ENCODE measurements around the gene SNRNP200. TPM values are rescaled to one million over a fixed set of nuclear protein-coding genes. Genes with fewer than 3 reads are reported as not detected.

SNRNP200 gene
- total RNA-seq (10 to 100 TPM; 55.9 to 75.2 TPM), polyA plus RNA-seq (10 to 100 TPM; 28.1 to 39.1 TPM)

DNA sequence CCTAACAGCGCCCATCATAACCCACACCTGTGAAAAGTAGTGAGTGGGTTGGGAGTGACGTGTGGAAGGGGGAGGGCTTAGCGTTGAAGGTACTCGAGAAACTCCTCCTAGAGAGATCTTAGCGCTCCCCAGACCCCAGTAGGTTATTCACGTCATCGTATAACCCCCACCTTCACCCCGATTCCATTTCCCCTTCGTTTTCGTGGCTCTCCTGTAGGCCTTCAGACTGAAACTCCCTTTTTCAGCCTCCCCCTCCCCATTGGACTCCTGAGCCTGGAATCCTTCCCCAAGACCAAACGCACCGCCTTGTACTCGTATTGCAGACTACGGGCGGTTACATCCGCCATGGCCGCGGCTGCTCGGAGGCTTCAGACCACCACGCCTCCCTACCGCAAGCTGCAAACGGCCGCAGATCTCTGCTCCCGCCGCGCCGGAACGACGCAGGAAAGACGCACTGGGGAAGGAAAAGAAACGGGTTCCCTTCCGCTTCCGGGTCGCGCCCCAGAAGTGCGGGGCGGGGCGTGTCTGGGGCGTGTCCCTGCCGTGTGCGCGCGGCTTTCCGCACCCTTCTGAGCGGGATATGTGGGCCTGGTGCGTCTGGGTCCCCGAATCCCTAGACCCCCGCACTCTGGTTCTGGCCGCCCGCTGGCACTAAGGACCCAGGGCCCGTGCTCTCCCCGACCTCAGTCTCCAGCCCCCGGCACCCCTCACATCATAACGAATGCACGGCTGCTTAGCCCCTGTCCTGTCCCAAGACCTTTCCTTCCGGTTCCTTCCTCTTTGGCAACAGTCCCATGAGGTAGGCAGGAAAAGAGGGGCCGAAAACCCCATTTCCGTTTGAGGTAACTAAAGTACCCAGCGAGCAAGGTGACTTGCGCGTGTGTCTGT is at the start of gene SNRNP200:
SNRNP200 (minus strand) TSS at position 456 of the 888 bp plus-strand sequence; CDS start at position 347, 109 bp downstream.
- peak; percentile 91 for DNase-seq (ENCODE audit: low spot score)
- Histone ChIP-seq H3K4me3 (ENCODE audit: low read depth in 1 of 3, low read length in 3 of 3) (peak within 1 kb of the TSS; percentile 81 to 99 (median 92)), H3K9ac (ENCODE audit: low read depth in 1 of 2, low read length in 2 of 2) (peak within 1 kb of the TSS; percentile 58 to 91), H3K27ac (ENCODE audit: low read depth in 1 of 2, low read length in 2 of 2) (peak within 1 kb of the TSS; percentile 56 to 71), H3K4me1 (ENCODE audit: control insufficient read depth in 4 of 4, insufficient read depth in 4 of 4, low read length in 3 of 4) (peaks cover 2 to 21% (median 15%) of the 10 kb centered on the region in 4 donors), H3K27me3 (ENCODE audit: control insufficient read depth in 4 of 4, insufficient read depth in 4 of 4, low read length in 3 of 4) (no peaks in the 10 kb centered on the region), H3K9me3 (ENCODE audit: control insufficient read depth in 4 of 4, low read length in 3 of 4) (no peaks in the 10 kb centered on the region), H3K36me3 (ENCODE audit: control insufficient read depth in 4 of 4, insufficient read depth in 3 of 4, low read depth in 1 of 4, low read length in 3 of 4) (peaks cover 9 to 29% (median 28%) of the 10 kb centered on the region in 4 donors)
- TF ChIP-seq FOXA2 (IDR thresholded peaks at IDR 0.05) (no peak), TAF1 (conservative IDR thresholded peaks at IDR 0.05) (no peak), NR2F2 (IDR thresholded peaks at IDR 0.05) (peak; percentile 85), RXRA (IDR thresholded peaks at IDR 0.05) (peak; percentile 18 to 58), FOXA1 (IDR thresholded peaks at IDR 0.05) (no peak), HNF4G (IDR thresholded peaks at IDR 0.05) (no peak), YY1 (IDR thresholded peaks at IDR 0.05) (peak; percentile 60), SP1 (IDR thresholded peaks at IDR 0.05) (peak; percentile 39), HNF4A (conservative IDR thresholded peaks at IDR 0.05) (peak in 1 of 2 donors; percentile 32), JUND (IDR thresholded peaks at IDR 0.05) (no peak), RAD21 (IDR thresholded peaks at IDR 0.05) (peak; percentile 46 to 63), EGR1 (IDR thresholded peaks at IDR 0.05; ENCODE audit: low read depth in 2 of 2) (peak; percentile 90 to 91), GABPA (IDR thresholded peaks at IDR 0.05 in 1 of 2, conservative IDR thresholded peaks at IDR 0.05 in 1 of 2) (peak; percentile 93 to 99)
- TF ChIP-seq, protein P1, sequence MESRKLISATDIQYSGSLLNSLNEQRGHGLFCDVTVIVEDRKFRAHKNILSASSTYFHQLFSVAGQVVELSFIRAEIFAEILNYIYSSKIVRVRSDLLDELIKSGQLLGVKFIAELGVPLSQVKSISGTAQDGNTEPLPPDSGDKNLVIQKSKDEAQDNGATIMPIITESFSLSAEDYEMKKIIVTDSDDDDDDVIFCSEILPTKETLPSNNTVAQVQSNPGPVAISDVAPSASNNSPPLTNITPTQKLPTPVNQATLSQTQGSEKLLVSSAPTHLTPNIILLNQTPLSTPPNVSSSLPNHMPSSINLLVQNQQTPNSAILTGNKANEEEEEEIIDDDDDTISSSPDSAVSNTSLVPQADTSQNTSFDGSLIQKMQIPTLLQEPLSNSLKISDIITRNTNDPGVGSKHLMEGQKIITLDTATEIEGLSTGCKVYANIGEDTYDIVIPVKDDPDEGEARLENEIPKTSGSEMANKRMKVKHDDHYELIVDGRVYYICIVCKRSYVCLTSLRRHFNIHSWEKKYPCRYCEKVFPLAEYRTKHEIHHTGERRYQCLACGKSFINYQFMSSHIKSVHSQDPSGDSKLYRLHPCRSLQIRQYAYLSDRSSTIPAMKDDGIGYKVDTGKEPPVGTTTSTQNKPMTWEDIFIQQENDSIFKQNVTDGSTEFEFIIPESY (IDR thresholded peaks at IDR 0.05), result no peak
- TF ChIP-seq, protein P2, sequence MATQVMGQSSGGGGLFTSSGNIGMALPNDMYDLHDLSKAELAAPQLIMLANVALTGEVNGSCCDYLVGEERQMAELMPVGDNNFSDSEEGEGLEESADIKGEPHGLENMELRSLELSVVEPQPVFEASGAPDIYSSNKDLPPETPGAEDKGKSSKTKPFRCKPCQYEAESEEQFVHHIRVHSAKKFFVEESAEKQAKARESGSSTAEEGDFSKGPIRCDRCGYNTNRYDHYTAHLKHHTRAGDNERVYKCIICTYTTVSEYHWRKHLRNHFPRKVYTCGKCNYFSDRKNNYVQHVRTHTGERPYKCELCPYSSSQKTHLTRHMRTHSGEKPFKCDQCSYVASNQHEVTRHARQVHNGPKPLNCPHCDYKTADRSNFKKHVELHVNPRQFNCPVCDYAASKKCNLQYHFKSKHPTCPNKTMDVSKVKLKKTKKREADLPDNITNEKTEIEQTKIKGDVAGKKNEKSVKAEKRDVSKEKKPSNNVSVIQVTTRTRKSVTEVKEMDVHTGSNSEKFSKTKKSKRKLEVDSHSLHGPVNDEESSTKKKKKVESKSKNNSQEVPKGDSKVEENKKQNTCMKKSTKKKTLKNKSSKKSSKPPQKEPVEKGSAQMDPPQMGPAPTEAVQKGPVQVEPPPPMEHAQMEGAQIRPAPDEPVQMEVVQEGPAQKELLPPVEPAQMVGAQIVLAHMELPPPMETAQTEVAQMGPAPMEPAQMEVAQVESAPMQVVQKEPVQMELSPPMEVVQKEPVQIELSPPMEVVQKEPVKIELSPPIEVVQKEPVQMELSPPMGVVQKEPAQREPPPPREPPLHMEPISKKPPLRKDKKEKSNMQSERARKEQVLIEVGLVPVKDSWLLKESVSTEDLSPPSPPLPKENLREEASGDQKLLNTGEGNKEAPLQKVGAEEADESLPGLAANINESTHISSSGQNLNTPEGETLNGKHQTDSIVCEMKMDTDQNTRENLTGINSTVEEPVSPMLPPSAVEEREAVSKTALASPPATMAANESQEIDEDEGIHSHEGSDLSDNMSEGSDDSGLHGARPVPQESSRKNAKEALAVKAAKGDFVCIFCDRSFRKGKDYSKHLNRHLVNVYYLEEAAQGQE (IDR thresholded peaks at IDR 0.05), result no peak
- TF ChIP-seq, protein P3, sequence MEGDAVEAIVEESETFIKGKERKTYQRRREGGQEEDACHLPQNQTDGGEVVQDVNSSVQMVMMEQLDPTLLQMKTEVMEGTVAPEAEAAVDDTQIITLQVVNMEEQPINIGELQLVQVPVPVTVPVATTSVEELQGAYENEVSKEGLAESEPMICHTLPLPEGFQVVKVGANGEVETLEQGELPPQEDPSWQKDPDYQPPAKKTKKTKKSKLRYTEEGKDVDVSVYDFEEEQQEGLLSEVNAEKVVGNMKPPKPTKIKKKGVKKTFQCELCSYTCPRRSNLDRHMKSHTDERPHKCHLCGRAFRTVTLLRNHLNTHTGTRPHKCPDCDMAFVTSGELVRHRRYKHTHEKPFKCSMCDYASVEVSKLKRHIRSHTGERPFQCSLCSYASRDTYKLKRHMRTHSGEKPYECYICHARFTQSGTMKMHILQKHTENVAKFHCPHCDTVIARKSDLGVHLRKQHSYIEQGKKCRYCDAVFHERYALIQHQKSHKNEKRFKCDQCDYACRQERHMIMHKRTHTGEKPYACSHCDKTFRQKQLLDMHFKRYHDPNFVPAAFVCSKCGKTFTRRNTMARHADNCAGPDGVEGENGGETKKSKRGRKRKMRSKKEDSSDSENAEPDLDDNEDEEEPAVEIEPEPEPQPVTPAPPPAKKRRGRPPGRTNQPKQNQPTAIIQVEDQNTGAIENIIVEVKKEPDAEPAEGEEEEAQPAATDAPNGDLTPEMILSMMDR (IDR thresholded peaks at IDR 0.05; ENCODE audit: low read depth, low read length, missing input control), result no peak
- TF ChIP-seq, protein P4, sequence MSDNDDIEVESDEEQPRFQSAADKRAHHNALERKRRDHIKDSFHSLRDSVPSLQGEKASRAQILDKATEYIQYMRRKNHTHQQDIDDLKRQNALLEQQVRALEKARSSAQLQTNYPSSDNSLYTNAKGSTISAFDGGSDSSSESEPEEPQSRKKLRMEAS (IDR thresholded peaks at IDR 0.05), result peak; percentile 85
- TF ChIP-seq, protein P5, sequence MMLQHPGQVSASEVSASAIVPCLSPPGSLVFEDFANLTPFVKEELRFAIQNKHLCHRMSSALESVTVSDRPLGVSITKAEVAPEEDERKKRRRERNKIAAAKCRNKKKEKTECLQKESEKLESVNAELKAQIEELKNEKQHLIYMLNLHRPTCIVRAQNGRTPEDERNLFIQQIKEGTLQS (IDR thresholded peaks at IDR 0.05), result no peak
- WGBS, result 1% methylated on average over 61 of the region's 61 CpGs
